ELF-1 (cell line): Measurements from ENCODE around the gene CDH9.
"Not testable (repeated sequence)": the region's sequence is repeated elsewhere in the genome, so short reads cannot be mapped to it uniquely, and the experiment has no call there.

Source experiments
- DNase-seq: peaks from one replicate; pipeline ENCODE4 v3.0.0-alpha.2; 2016; ENCODE audit warnings: low read depth, low spot score

The CDH9 gene

GRCh38 chr5:26945901-26946300 is 92.5 kb downstream of the CDH9 start:
- DNase-seq, result no peak

- DNase-seq, result no peak
Observed at GRCh38 chr5:26942481-26942880, 95.9 kb downstream of the CDH9 start.

- no peak for DNase-seq
Observed at GRCh38 chr5:26940994-26941393, 97.4 kb downstream of the CDH9 start.

GRCh38 chr5:26932238-26932637 is 106.1 kb downstream of the CDH9 start:
- no peak for DNase-seq

GRCh38 chr5:26921439-26921838 is 116.9 kb downstream of the CDH9 start:
- no peak for DNase-seq

GRCh38 chr5:26903469-26903868 is 134.9 kb downstream of the CDH9 start:
- no peak for DNase-seq

- DNase-seq, result no peak
Observed at GRCh38 chr5:26894719-26895263, 143.6 kb downstream of the CDH9 start.

- no peak for DNase-seq
Observed at GRCh38 chr5:26893078-26893477, 145.3 kb downstream of the CDH9 start.

DNA sequence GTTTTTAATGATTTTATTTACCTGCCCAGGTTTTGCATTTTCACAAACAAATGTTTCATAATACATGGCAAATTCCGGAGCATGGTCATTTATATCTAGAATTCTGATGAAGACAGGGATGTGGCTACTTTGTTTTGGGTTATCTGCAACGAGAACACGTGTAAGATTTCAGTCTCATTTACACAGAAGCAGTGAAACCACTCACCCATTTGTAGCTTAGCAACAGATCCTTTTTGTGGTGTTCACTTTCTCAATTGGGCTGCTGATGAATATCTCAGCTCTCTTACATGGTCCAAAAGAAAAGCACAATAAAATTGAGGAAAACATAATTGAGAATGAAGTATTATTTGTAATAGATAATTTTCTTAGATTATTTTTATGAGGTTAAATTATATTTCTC is 148.6 kb downstream of the CDH9 start:
- DNase-seq, result no peak

- no peak for DNase-seq
Observed at GRCh38 chr5:26884481-26884880, 153.9 kb downstream of the CDH9 start.

GRCh38 chr5:26883375-26883774 is 155.0 kb downstream of the CDH9 start:
- no peak for DNase-seq

- DNase-seq, result no peak
Observed at GRCh38 chr5:26881901-26882300, 156.5 kb downstream of the CDH9 start.

GRCh38 chr5:26877154-26877553 is 161.2 kb downstream of the CDH9 start:
- DNase-seq, result no peak

GRCh38 chr5:26872337-26872736 is 166.0 kb downstream of the CDH9 start:
- no peak for DNase-seq

DNA sequence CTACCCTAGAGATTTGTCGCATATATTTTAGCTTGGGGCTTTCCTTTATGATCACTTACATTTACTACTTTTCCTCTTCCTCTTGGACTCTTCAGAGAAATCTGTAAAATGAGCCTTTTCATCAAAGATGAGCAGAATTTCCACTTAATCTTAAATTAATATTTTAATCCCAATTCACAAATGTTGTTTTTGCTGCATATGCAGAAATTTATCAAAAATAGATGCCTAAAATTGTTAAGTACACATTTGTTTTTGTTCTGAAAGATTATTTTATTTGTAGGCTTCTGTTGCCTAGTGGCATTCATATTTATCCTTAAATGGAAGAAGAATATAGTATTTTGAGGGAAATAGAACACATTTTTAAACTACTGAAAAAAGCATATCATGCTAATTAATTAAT is 168.6 kb downstream of the CDH9 start:
- no peak for DNase-seq

GRCh38 chr5:26868504-26868903 is 169.9 kb downstream of the CDH9 start:
- no peak for DNase-seq

GRCh38 chr5:26864061-26864460 is 174.3 kb downstream of the CDH9 start:
- DNase-seq, result no peak

GRCh38 chr5:26856238-26856637 is 182.1 kb downstream of the CDH9 start:
- no peak for DNase-seq

DNA sequence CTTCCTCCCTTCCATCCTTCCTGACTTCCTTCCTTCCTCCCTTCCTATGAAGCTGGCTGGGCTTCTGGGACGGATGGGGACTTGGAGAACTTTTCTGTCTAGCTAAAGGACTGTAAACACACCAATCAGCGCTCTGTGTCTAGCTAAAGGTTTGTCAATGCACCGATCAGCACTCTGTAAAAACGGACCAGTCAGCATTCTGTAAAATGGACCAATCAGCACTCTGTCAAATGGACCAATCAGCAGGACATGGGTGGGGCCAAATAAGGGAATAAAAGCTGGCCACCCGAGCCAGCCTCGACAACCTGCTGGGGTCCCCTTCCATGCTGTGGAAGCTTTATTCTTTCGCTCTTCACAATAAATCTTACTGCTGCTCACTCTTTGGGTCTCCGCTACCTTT is 185.9 kb downstream of the CDH9 start:
- DNase-seq, result not testable (repeated sequence)

DNA sequence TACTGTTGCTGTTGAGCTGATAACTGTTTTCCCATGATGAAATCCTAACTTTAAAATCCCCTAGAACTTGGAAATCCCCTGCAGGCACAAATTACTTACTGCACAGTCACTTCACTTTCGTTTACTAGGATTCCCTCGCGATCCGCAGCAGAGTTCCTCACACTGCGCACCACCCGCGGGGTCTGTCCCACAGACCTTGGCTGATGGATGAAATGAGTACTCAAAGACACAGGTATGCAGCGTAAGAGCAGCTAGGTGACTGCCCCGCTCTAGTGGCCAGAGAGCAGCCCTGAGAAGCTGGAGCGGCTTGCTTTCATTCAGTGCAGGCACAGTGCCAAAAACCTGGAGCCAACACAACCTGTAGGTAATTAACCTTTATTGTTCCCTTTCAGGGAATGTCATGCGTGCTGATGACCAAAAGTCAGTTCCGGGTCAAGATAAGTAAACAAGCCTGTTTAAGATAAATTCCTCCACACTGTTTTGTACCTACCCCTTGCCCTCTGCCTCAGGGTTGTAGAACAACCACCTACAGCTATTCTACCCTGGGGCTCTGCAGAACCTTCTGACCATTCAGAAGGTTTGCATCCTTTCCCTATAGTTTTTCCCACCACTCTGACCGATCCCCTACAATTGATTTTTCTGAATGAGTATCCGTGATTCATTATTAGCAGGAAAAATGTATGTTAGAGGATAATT is 191.2 kb downstream of the CDH9 start:
- peak; percentile 25 for DNase-seq

DNA sequence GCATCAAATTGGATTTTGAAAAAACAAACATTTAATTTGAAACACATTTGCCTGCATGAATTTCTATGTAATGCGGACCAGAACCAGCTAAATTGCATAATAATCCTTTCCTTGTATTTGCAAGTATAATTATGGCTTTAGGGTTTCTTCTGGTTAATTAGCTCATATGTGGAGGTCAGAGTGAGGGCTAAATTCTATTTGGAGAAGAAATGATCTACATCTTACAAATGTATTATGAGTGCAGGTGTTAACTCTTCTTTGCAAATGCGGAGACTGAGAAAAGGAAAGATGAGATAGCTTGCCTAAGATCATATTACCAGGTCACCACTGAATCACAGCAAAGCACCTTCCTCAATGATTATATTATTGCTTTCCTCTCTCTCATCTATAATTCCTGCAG is 194.7 kb downstream of the CDH9 start:
- DNase-seq, result no peak

DNA sequence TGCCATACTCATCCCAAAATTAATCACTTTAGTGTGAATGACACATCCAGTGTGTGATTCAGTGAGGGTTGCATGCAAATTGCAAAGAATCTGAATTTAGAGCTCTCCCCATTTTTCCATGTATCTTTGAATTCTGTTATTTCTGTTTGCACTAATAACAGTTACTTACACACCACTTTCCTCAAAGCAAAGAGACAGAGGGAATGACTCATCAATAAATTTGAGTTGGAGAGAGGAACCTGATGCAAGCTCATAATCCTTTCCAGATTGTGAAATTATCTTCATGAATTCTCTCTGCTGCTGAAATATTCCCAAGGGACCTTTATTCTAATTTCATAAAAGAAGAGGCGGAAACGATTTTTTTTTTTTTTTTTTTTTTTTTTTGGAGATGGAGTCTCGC is 204.8 kb downstream of the CDH9 start:
- no peak for DNase-seq
